Psoas muscle (tissue), 8 donors: Measurements from ENCODE around the gene NAE1. TPM values are rescaled to one million over a fixed set of nuclear protein-coding genes. Genes with fewer than 3 reads are reported as not detected.

Source experiments
- ATAC-seq, 4 donors: fragments of 200-7000 bp; cut with Tn5 transposase; one replicate each; pipeline ENCODE4 v1.9.1; 2020; ENCODE audit warnings: moderate library complexity in 3 of 4, mild to moderate bottlenecking in 2 of 4
- DNase-seq, 2 donors: peaks; one replicate each; pipeline ENCODE4 v3.0.0-alpha.2; 2020
- H3K27ac ChIP-seq: fragments of 200-600 bp; one replicate; pipeline ENCODE4 v1.8.0; 2022
- H3K27me3 ChIP-seq, 3 donors: fragments of 200-600 bp in 1 of 3; one replicate each; pipeline versions ENCODE4 v1.6.1 to v1.8.0; 2013 to 2022; ENCODE audit warnings: low read length in 2 of 3, mild to moderate bottlenecking in 2 of 3, moderate library complexity in 1 of 3; ENCODE audit not compliant: insufficient read depth in 3 of 3
- H3K36me3 ChIP-seq, 2 donors: fragments of 200-600 bp in 1 of 2; one replicate each; pipeline versions ENCODE4 v1.6.1 to v1.8.0; 2013 to 2022; ENCODE audit warnings: low read depth in 1 of 2, mild to moderate bottlenecking in 1 of 2, moderate library complexity in 1 of 2; ENCODE audit not compliant: insufficient read depth in 1 of 2
- H3K4me1 ChIP-seq: fragments of 200-600 bp; one replicate; pipeline ENCODE4 v1.8.0; 2022
- H3K4me3 ChIP-seq: fragments of 200-600 bp; one replicate; pipeline ENCODE4 v1.8.0; 2022; ENCODE audit warnings: mild to moderate bottlenecking
- H3K9me3 ChIP-seq: fragments of 200-600 bp; one replicate; pipeline ENCODE4 v1.8.0; 2022
- WGBS, 3 donors: extraction: QIAGEN DNeasy Blood & Tissue Kit; methylation state at CpG; one replicate each; pipeline versions ENCODE4 v1.1.6 to v1.1.7; 2013; 5-methylcytosine and 5-hydroxymethylcytosine counted together
- intact Hi-C, 2 donors: fragments of 100-400 bp; cut with DNase I; formaldehyde crosslinking; loops; one replicate each; pipeline versions ENCODE4 v1.11.0 to v1.14.2; 2022
- polyA plus RNA-seq, 3 donors: library from polyadenylated mRNA; stranded (reverse); fragments of 200-250 nt; gene quantifications; one replicate each; pipeline ENCODE4 v1.2.3, GENCODE V29; 2013
- total RNA-seq, 4 donors: library from RNA; stranded (reverse); fragmentation: NEBNext Ultra II Directional in 2 of 4; extraction: Animal tissue kit (Norgen Biotek cat#: 25700) in 2 of 4; gene quantifications; one replicate each; pipeline versions ENCODE4 v1.2.1 to v1.2.4, GENCODE V29; 2021 to 2023
- TF ChIP-seq, protein P1 (sequence below): fragments of 200-600 bp; IDR thresholded peaks from one replicate; pipeline ENCODE4 v1.8.0; 2022; ENCODE audit warnings: antibody characterized with exemption
- donor health status: healthy with polysubstance abuse.
- donor health status: DM: no; HTN: no; CAD: no; lungs with moderate emphysema.
- donor health status: Bipolar disorder and iron deficiency.
- donor health status: healthy.
- donor health status: DM: yes; HTN: yes; CAD: no.
- donor health status: DM: no; HTN: no; CAD: no.
- donor health status: DM: no; HTN: no; CAD: no.
- donor health status: DM: yes; HTN: yes; CAD: no.

Gene NAE1
- total and polyA plus RNA-seq, 7 donors = 22.7 to 46.1 (median 30.9) TPM

DNA sequence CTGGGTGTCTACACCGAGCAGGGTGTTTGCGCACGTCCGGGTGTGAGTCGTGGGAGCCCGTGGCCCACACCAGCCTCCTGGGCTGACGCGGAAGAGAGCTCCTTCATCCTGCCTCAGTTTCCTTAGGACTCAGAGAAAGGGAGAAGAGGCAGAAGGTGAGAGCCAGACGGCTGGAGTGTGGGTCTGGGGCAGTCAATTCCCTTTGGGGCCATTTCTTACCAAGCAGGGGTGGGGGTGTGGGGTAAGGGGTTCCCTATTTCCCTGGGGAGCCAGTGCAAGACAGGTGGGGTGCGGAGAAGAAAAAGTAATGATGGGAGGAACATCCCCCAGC lies 14.3 kb upstream of the NAE1 start:
- DNase-seq (no peak), ATAC-seq (peak in 1 of 4 donors; percentile 18)
- Histone ChIP-seq H3K27me3 (peaks cover 0 to 24% (median 12%) of the 10 kb centered on the region in 3 donors), H3K4me1 (peaks cover 12% of the 10 kb centered on the region), H3K27ac (no peak overlapping the region), H3K4me3 (peak overlapping the region; percentile 67), H3K9me3 (no peaks in the 10 kb centered on the region), H3K36me3 (no peaks in the 10 kb centered on the region)
- TF ChIP-seq, protein P1, sequence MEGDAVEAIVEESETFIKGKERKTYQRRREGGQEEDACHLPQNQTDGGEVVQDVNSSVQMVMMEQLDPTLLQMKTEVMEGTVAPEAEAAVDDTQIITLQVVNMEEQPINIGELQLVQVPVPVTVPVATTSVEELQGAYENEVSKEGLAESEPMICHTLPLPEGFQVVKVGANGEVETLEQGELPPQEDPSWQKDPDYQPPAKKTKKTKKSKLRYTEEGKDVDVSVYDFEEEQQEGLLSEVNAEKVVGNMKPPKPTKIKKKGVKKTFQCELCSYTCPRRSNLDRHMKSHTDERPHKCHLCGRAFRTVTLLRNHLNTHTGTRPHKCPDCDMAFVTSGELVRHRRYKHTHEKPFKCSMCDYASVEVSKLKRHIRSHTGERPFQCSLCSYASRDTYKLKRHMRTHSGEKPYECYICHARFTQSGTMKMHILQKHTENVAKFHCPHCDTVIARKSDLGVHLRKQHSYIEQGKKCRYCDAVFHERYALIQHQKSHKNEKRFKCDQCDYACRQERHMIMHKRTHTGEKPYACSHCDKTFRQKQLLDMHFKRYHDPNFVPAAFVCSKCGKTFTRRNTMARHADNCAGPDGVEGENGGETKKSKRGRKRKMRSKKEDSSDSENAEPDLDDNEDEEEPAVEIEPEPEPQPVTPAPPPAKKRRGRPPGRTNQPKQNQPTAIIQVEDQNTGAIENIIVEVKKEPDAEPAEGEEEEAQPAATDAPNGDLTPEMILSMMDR = no peak
- intact Hi-C loops = no loop called here
- 14 to 16% (median 15%) methylated on average over 8 to 10 of the region's 10 CpGs for WGBS, 3 donors

DNA sequence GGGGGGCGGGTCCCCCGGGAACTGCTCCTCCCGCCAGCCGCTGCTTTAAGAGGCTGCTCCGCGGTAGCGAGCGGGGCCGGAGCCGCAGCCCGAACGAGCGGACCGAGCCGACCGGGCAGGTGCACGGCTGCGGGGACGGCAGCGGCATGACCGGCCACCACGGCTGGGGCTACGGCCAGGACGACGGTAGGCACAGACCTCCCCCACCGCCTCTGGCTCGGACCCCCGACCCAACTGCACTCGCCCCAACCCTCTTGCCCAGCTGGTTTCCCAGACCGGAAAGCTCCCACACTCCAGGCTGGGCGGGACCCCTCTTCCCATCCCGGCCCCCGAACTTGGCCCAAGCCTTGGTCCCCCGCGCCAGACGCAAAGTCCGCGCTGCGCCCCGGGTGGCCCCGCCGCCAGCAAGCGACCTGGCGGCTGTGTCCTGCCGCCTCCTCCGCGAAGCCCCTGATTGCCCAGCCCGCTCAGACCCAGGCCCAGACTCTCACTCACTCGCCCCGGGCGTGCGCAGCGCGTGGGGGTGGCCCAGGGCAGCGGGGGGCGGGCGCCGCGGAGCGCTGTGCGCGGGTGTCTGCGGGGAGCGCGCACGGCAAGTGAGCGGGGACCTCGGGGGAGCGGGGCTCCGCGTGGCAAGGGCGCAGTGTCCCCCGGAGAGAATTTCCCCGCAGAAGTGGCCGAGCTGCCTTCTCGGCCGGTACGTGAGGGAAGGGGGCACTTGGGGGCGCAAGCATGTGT lies 13.7 kb upstream of the NAE1 start, which contains the start of gene CA7:
Gene CA7 (plus strand): TSS at position 73 of the 738 bp plus-strand sequence. CDS start 74 bp downstream, at position 147.
- Histone ChIP-seq H3K9me3 (no peaks in the 10 kb centered on the region), H3K4me1 (peaks cover 12% of the 10 kb centered on the region), H3K4me3 (peak within 1 kb of the TSS; percentile 67), H3K36me3 (no peaks in the 10 kb centered on the region), H3K27me3 (peaks cover 0 to 24% (median 12%) of the 10 kb centered on the region in 3 donors), H3K27ac (no peak within 1 kb of the TSS)
- 1 to 3% (median 1%) methylated on average over 40 to 79 of the region's 79 CpGs for WGBS, 3 donors
- intact Hi-C loops = no loop called here
- DNase-seq = no peak
- peak; percentile 28 to 66 (median 52) for ATAC-seq
- TF ChIP-seq, protein P1 = no peak

DNA sequence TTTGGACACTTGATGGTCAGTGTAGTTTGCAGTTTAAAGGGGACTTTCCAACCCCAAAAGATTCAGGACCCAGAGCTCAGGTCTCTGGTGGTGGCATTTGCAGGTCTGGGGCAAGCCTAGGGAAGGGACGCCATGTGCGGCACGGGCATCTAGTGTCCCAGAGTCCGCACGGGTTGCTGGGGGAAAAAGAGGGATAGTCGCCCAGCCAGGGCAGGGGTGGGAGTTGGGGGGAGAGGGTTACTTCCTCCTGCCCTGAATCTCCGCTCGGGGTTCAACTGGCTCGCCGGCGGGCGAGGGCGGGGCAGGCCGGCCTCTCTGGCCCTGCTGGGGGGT lies 13.2 kb upstream of the NAE1 start:
- H3K9me3 ChIP-seq = no peaks in the 10 kb centered on the region
- peak in 2 of 4 donors; percentile 11 to 28 for ATAC-seq
- TF ChIP-seq, protein P1 = no peak
- no peak overlapping the region for H3K27ac ChIP-seq
- H3K4me1 ChIP-seq = peaks cover 12% of the 10 kb centered on the region
- intact Hi-C loops = no loop called here
- WGBS, 3 donors = 15 to 51% (median 15%) methylated on average over 5 to 14 of the region's 14 CpGs
- H3K27me3 ChIP-seq = peaks cover 0 to 24% (median 12%) of the 10 kb centered on the region in 3 donors
- peak overlapping the region; percentile 67 for H3K4me3 ChIP-seq
- DNase-seq = no peak
- H3K36me3 ChIP-seq = no peaks in the 10 kb centered on the region

DNA sequence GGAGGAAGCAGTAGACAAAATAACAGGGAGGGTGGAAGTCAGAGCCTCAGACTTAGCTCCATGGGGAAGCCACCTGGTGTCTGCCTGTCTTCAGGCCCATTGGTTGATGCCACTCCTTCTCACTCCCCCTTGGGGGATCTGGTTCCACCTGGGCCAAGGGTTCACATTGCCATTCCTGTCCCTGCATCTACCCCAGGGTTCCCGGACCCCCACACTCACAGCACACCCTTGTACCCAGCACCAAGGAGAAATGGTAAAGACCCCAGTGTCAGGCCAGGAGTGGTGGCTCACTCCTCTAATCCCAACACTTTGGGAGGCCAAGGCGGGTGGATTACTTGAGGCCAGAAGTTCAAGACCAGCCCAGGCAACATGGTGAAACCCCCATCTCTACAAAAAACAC lies 12.4 kb upstream of the NAE1 start:
- H3K27ac ChIP-seq = no peak overlapping the region
- no peak for DNase-seq
- ATAC-seq = no peak
- no peak overlapping the region for H3K4me3 ChIP-seq
- TF ChIP-seq, protein P1 = no peak
- H3K36me3 ChIP-seq = no peaks in the 10 kb centered on the region
- peaks cover 3% of the 10 kb centered on the region for H3K9me3 ChIP-seq
- peaks cover 0 to 24% (median 12%) of the 10 kb centered on the region in 3 donors for H3K27me3 ChIP-seq
- H3K4me1 ChIP-seq = peaks cover 12% of the 10 kb centered on the region
- intact Hi-C loops = no loop called here
- 87 to 100% (median 99%) methylated on average over 2 of the region's 2 CpGs for WGBS, 3 donors

DNA sequence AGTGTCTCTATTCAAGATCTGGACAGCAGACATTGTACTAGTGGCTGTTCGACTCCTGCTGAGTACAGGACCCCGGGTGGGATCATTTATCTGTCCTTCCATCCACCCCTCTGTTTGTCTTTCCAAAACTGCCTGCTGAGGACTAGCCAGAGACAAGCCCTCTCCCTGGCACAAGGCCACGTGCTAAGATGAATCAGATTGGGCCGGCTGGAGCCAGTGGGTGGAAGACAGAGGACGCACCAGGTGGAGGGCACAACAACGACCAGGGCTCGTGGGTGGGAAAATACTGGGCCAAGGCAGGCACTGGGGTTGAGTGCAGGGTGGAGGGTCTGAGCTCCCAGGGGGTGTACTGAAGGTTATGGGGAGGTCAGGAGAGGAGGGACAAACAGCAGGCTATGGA lies 12.0 kb upstream of the NAE1 start:
- no peaks in the 10 kb centered on the region for H3K36me3 ChIP-seq
- intact Hi-C loops = no loop called here
- no peak for DNase-seq
- 55 to 70% (median 61%) methylated on average over 7 of the region's 7 CpGs for WGBS, 3 donors
- H3K4me1 ChIP-seq = peaks cover 12% of the 10 kb centered on the region
- ATAC-seq = no peak
- peaks cover 4% of the 10 kb centered on the region for H3K9me3 ChIP-seq
- no peak overlapping the region for H3K4me3 ChIP-seq
- TF ChIP-seq, protein P1 = no peak
- H3K27me3 ChIP-seq = peaks cover 0 to 24% (median 12%) of the 10 kb centered on the region in 3 donors
- H3K27ac ChIP-seq = no peak overlapping the region
